Neural cell (in vitro differentiated cells): ENCODE data around the gene PRDM15.

Source experiments
- CTCF ChIP-seq: fragments of 450-650 bp; IDR thresholded peaks from 2 replicates; pipeline ENCODE4 v1.5.1; 2014; ENCODE audit warnings: antibody characterized with exemption, mild to moderate bottlenecking, moderate library complexity; ENCODE audit not compliant: poor library complexity, severe bottlenecking
- EP300 ChIP-seq: fragments of 450-650 bp; conservative IDR thresholded peaks from 2 replicates; pipeline ENCODE4 v1.6.1; 2014; ENCODE audit warnings: antibody characterized with exemption, mild to moderate bottlenecking, moderate library complexity; ENCODE audit not compliant: poor library complexity, severe bottlenecking
- EZH2 ChIP-seq: fragments of 200-600, 300-800 bp; shearing (Covaris generic), sonication (generic); IDR thresholded peaks from 2 replicates; pipeline ENCODE4 v1.6.1; 2014; ENCODE audit warnings: antibody characterized with exemption, low read length, borderline replicate concordance, mild to moderate bottlenecking; ENCODE audit not compliant: insufficient read depth, poor library complexity, severe bottlenecking
- SMC3 ChIP-seq: fragments of 450-650 bp; conservative IDR thresholded peaks from 2 replicates; pipeline ENCODE4 v1.6.1; 2014; ENCODE audit warnings: antibody characterized with exemption, mild to moderate bottlenecking, moderate library complexity; ENCODE audit not compliant: poor library complexity

- TF ChIP-seq EZH2 = no peak
- no peak for TF ChIP-seq CTCF
- TF ChIP-seq EP300 = no peak
- no peak for TF ChIP-seq SMC3
Observed at GRCh38 chr21:41763996-41764395, 115.1 kb downstream of the PRDM15 start.
